HEK293 (cell line): Measurements from ENCODE around the gene MMADHC.

Experiments used
- CTCF ChIA-PET: fragments of 350-600 bp; formaldehyde crosslinking; extraction: SDS; loops from one replicate; lab custom pipeline; 2021; ENCODE audit warnings: antibody characterized with exemption; lab: Yijun Ruan, JAX
- POLR2A ChIA-PET: fragments of 300-600 bp; formaldehyde crosslinking; extraction: SDS; loops from one replicate; lab custom pipeline; 2020; ENCODE audit warnings: antibody characterized with exemption, inconsistent platforms; lab: Yijun Ruan, JAX
- H3K27ac ChIP-seq: fragments of 200-500 bp; sonication (Bioruptor generic); 2 replicates; pipeline ENCODE4 v1.5.1; 2014; ENCODE audit warnings: low read depth, low read length, control low read depth, inconsistent platforms; ENCODE audit errors: extremely low read depth
- H3K36me3 ChIP-seq, 2 experiments: fragments of 200-500 bp in 1 of 2; sonication (Bioruptor generic) in 1 of 2; 1 replicate in 1 of 2; 2 replicates in 1 of 2; pipeline ENCODE4 v1.5.1; 2014 to 2017; ENCODE audit warnings: inconsistent platforms in 2 of 2, low read length in 2 of 2; ENCODE audit not compliant: control insufficient read depth in 2 of 2, insufficient read depth in 1 of 2
- H3K4me1 ChIP-seq: fragments of 200-500 bp; sonication (Bioruptor generic); 2 replicates; pipeline ENCODE4 v1.5.1; 2014; ENCODE audit warnings: mild to moderate bottlenecking, low read length, inconsistent platforms; ENCODE audit not compliant: control insufficient read depth, insufficient read depth
- H3K4me3 ChIP-seq: 2 replicates; pipeline ENCODE4 v1.5.1; 2011; ENCODE audit warnings: low read depth, mild to moderate bottlenecking, control low read depth, low read length, moderate library complexity
- H3K9me3 ChIP-seq: fragments of 200-500 bp; sonication (Bioruptor generic); 2 replicates; pipeline ENCODE4 v1.5.1; 2014; ENCODE audit warnings: low read depth, low read length, inconsistent platforms; ENCODE audit not compliant: control insufficient read depth, insufficient read depth
- OSR2 ChIP-seq: fragments of 450-650 bp; formaldehyde crosslinking; IDR thresholded peaks from 2 replicates; pipeline ENCODE4 v1.5.1; 2016; ENCODE audit warnings: missing biosample characterization, missing genetic modification characterization
- SETDB1 ChIP-seq: IDR thresholded peaks from one replicate; pipeline ENCODE4 v1.6.1; 2017; ENCODE audit warnings: mild to moderate bottlenecking, low read length, moderate library complexity, mixed read lengths; ENCODE audit not compliant: insufficient read length
- SP2 ChIP-seq: fragments of 450-650 bp; formaldehyde crosslinking; IDR thresholded peaks from 2 replicates; pipeline ENCODE4 v1.5.1; 2016; ENCODE audit warnings: missing biosample characterization, missing genetic modification characterization
- ZNF10 ChIP-seq: fragments of 450-650 bp; formaldehyde crosslinking; IDR thresholded peaks from 2 replicates; pipeline ENCODE4 v1.5.1; 2017; ENCODE audit warnings: missing biosample characterization, missing genetic modification characterization
- ZNF112 ChIP-seq: fragments of 450-650 bp; formaldehyde crosslinking; IDR thresholded peaks from 2 replicates; pipeline ENCODE4 v1.5.0; 2017; ENCODE audit warnings: missing biosample characterization, missing genetic modification characterization
- ZNF157 ChIP-seq: fragments of 450-650 bp; formaldehyde crosslinking; IDR thresholded peaks from 2 replicates; pipeline ENCODE4 v1.5.1; 2016; ENCODE audit warnings: missing biosample characterization, missing genetic modification characterization
- ZNF221 ChIP-seq: fragments of 450-650 bp; formaldehyde crosslinking; IDR thresholded peaks from 2 replicates; pipeline ENCODE4 v1.5.1; 2017; ENCODE audit warnings: missing biosample characterization, missing genetic modification characterization, borderline replicate concordance
- ZNF416 ChIP-seq: fragments of 450-650 bp; formaldehyde crosslinking; IDR thresholded peaks from 2 replicates; pipeline ENCODE4 v1.5.1; 2016; ENCODE audit warnings: missing biosample characterization, missing genetic modification characterization
- ZNF426 ChIP-seq: fragments of 450-650 bp; formaldehyde crosslinking; IDR thresholded peaks from 2 replicates; pipeline ENCODE4 v1.5.1; 2017; ENCODE audit warnings: missing biosample characterization, missing genetic modification characterization, mild to moderate bottlenecking, inconsistent platforms, moderate library complexity
- ZNF48 ChIP-seq: fragments of 450-650 bp; formaldehyde crosslinking; IDR thresholded peaks from 2 replicates; pipeline ENCODE4 v1.5.1; 2016; ENCODE audit warnings: missing biosample characterization, missing genetic modification characterization
- ZNF561 ChIP-seq: fragments of 450-650 bp; IDR thresholded peaks from 2 replicates; pipeline ENCODE4 v1.5.1; 2018; ENCODE audit warnings: missing biosample characterization, missing genetic modification characterization, borderline replicate concordance
- ZNF704 ChIP-seq: fragments of 450-650 bp; formaldehyde crosslinking; IDR thresholded peaks from 2 replicates; pipeline ENCODE4 v1.5.1; 2016; ENCODE audit warnings: missing biosample characterization, missing genetic modification characterization
- ZNF837 ChIP-seq: fragments of 450-650 bp; formaldehyde crosslinking; IDR thresholded peaks from 2 replicates; pipeline ENCODE4 v1.5.1; 2016; ENCODE audit warnings: missing biosample characterization, missing genetic modification characterization
- TF ChIP-seq, protein P1 (sequence below): fragments of 450-650 bp; formaldehyde crosslinking; IDR thresholded peaks from 2 replicates; pipeline ENCODE4 v1.5.1; 2016; ENCODE audit warnings: missing biosample characterization, missing genetic modification characterization
- TF ChIP-seq, protein P2 (sequence below): fragments of 450-650 bp; formaldehyde crosslinking; conservative IDR thresholded peaks from 2 replicates; pipeline ENCODE4 v1.5.1; 2016; ENCODE audit warnings: low read depth, missing biosample characterization, missing genetic modification characterization
- TF ChIP-seq, protein P3 (sequence below): fragments of 450-650 bp; formaldehyde crosslinking; IDR thresholded peaks from 2 replicates; pipeline ENCODE4 v1.5.1; 2016; ENCODE audit warnings: missing biosample characterization, missing genetic modification characterization
- TF ChIP-seq, protein P4 (sequence below): fragments of 450-650 bp; formaldehyde crosslinking; IDR thresholded peaks from 2 replicates; pipeline ENCODE4 v1.5.1; 2016; ENCODE audit warnings: missing biosample characterization, missing genetic modification characterization

Gene MMADHC

GRCh38 chr2:149564983-149565382 is 22.6 kb downstream of the MMADHC start (continued):
- TF ChIP-seq, protein P1, sequence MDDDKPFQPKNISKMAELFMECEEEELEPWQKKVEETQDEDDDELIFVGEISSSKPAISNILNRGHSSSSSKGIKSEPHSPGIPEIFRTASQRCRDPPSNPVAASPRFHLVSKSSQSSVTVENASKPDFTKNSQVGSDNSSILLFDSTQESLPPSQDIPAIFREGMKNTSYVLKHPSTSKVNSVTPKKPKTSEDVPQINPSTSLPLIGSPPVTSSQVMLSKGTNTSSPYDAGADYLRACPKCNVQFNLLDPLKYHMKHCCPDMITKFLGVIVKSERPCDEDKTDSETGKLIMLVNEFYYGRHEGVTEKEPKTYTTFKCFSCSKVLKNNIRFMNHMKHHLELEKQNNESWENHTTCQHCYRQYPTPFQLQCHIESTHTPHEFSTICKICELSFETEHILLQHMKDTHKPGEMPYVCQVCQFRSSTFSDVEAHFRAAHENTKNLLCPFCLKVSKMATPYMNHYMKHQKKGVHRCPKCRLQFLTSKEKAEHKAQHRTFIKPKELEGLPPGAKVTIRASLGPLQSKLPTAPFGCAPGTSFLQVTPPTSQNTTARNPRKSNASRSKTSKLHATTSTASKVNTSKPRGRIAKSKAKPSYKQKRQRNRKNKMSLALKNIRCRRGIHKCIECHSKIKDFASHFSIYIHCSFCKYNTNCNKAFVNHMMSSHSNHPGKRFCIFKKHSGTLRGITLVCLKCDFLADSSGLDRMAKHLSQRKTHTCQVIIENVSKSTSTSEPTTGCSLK = no peak
- no peak for TF ChIP-seq ZNF10 (tag by site-specific recombination)
- TF ChIP-seq, protein P2, sequence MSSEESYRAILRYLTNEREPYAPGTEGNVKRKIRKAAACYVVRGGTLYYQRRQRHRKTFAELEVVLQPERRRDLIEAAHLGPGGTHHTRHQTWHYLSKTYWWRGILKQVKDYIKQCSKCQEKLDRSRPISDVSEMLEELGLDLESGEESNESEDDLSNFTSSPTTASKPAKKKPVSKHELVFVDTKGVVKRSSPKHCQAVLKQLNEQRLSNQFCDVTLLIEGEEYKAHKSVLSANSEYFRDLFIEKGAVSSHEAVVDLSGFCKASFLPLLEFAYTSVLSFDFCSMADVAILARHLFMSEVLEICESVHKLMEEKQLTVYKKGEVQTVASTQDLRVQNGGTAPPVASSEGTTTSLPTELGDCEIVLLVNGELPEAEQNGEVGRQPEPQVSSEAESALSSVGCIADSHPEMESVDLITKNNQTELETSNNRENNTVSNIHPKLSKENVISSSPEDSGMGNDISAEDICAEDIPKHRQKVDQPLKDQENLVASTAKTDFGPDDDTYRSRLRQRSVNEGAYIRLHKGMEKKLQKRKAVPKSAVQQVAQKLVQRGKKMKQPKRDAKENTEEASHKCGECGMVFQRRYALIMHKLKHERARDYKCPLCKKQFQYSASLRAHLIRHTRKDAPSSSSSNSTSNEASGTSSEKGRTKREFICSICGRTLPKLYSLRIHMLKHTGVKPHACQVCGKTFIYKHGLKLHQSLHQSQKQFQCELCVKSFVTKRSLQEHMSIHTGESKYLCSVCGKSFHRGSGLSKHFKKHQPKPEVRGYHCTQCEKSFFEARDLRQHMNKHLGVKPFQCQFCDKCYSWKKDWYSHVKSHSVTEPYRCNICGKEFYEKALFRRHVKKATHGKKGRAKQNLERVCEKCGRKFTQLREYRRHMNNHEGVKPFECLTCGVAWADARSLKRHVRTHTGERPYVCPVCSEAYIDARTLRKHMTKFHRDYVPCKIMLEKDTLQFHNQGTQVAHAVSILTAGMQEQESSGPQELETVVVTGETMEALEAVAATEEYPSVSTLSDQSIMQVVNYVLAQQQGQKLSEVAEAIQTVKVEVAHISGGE = no peak

DNA sequence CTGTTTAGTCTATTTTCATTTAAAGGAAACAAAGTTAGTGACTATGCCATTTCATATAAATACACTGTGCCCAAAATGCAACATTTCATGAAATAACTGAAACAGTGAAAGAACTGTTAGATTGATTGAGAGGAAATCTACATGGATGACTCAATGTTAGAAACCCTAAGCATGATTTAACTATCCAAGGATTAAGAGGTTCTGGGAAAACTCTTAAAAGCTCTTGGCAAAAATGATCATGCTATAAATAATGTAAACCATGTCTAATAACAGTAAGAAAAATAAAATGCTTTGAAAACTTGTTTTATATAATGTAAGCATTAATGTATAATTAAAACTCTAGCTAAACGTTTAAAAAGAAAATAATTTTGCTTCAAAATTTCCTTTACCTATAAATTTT is 23.5 kb downstream of the MMADHC start:
- no peak overlapping the region for H3K4me3 ChIP-seq
- ChIA-PET POLR2A (no interaction called here), CTCF (interaction anchor here (0.6 to 1.5 kb wide), 2 partner anchors 120 to 547 kb away, joined by 4 to 8 read pairs; no protein-coding TSS in a partner anchor)
- H3K9me3 ChIP-seq = no peaks in the 10 kb centered on the region
- no peak for TF ChIP-seq ZNF426 (tag by site-specific recombination)
- TF ChIP-seq ZNF112 (tag by site-specific recombination) = no peak
- no peak for TF ChIP-seq ZNF704
- TF ChIP-seq, protein P3, sequence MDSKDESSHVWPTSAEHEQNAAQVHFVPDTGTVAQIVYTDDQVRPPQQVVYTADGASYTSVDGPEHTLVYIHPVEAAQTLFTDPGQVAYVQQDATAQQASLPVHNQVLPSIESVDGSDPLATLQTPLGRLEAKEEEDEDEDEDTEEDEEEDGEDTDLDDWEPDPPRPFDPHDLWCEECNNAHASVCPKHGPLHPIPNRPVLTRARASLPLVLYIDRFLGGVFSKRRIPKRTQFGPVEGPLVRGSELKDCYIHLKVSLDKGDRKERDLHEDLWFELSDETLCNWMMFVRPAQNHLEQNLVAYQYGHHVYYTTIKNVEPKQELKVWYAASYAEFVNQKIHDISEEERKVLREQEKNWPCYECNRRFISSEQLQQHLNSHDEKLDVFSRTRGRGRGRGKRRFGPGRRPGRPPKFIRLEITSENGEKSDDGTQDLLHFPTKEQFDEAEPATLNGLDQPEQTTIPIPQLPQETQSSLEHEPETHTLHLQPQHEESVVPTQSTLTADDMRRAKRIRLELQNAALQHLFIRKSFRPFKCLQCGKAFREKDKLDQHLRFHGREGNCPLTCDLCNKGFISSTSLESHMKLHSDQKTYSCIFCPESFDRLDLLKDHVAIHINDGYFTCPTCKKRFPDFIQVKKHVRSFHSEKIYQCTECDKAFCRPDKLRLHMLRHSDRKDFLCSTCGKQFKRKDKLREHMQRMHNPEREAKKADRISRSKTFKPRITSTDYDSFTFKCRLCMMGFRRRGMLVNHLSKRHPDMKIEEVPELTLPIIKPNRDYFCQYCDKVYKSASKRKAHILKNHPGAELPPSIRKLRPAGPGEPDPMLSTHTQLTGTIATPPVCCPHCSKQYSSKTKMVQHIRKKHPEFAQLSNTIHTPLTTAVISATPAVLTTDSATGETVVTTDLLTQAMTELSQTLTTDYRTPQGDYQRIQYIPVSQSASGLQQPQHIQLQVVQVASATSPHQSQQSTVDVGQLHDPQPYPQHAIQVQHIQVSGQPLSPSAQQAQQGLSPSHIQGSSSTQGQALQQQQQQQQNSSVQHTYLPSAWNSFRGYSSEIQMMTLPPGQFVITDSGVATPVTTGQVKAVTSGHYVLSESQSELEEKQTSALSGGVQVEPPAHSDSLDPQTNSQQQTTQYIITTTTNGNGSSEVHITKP (tag by site-specific recombination) = no peak
- no peak for TF ChIP-seq OSR2 (tag by site-specific recombination)
- TF ChIP-seq ZNF157 (tag by site-specific recombination) = no peak
- no peak for TF ChIP-seq ZNF416 (tag by site-specific recombination)
- peaks cover 7% of the 10 kb centered on the region; the same call in 1 of the 2 replicates for H3K4me1 ChIP-seq
- H3K27ac ChIP-seq = no peak overlapping the region
- peaks cover 11 to 28% of the 10 kb centered on the region in 2 experiments for H3K36me3 ChIP-seq

DNA sequence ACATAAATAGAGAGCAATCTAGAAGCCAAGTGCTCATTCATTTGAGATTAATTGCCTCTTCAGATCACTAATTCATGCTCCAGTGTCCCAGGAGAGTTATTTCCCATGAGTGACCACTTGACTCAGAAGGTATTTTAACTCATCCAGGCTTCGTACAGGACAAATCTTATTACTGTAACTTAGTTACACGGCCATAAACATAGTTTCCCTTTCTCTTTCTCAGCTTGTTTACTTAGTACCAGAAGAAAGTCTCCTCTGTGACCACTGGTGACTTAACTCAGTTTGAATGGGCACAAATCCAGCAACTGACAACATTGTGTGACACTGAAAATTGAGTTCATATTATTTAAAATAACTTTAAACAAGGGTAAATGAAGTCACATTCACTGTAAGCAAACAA is 25.3 kb downstream of the MMADHC start:
- no peaks in the 10 kb centered on the region for H3K9me3 ChIP-seq
- no peak overlapping the region; the same call in 1 of the 2 replicates for H3K27ac ChIP-seq
- ChIA-PET POLR2A (no interaction called here), CTCF (interaction anchor here (0.7 to 2.4 kb wide), 8 partner anchors 138 to 544 kb away, joined by 3 to 38 read pairs (median 4); no protein-coding TSS in a partner anchor)
- H3K4me3 ChIP-seq = no peak overlapping the region
- H3K36me3 ChIP-seq = peaks cover 0 to 10% of the 10 kb centered on the region in 2 experiments; a peak in 1 of 3 replicates
- H3K4me1 ChIP-seq = peaks cover 7% of the 10 kb centered on the region; the same call in 1 of the 2 replicates
- TF ChIP-seq ZNF837 (tag by site-specific recombination) = no peak
- TF ChIP-seq SP2 (tag by site-specific recombination) = no peak
- TF ChIP-seq ZNF48 = no peak
- TF ChIP-seq, protein P1 = no peak
- TF ChIP-seq ZNF561 (tag by site-specific recombination) = peak; percentile 31; the same call in 1 of the 2 replicates
- TF ChIP-seq ZNF221 = no peak
- TF ChIP-seq SETDB1 = no peak
- TF ChIP-seq, protein P4, sequence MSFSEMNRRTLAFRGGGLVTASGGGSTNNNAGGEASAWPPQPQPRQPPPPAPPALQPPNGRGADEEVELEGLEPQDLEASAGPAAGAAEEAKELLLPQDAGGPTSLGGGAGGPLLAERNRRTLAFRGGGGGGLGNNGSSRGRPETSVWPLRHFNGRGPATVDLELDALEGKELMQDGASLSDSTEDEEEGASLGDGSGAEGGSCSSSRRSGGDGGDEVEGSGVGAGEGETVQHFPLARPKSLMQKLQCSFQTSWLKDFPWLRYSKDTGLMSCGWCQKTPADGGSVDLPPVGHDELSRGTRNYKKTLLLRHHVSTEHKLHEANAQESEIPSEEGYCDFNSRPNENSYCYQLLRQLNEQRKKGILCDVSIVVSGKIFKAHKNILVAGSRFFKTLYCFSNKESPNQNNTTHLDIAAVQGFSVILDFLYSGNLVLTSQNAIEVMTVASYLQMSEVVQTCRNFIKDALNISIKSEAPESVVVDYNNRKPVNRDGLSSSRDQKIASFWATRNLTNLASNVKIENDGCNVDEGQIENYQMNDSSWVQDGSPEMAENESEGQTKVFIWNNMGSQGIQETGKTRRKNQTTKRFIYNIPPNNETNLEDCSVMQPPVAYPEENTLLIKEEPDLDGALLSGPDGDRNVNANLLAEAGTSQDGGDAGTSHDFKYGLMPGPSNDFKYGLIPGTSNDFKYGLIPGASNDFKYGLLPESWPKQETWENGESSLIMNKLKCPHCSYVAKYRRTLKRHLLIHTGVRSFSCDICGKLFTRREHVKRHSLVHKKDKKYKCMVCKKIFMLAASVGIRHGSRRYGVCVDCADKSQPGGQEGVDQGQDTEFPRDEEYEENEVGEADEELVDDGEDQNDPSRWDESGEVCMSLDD (tag by site-specific recombination) = no peak
